NCI-H526 treated with DMSO at 0.1 percent for 48 hours (cell line): Measurements from ENCODE around the gene ZFYVE21.

Experiments used
- DNase-seq: peaks from one replicate; lab custom pipeline; 2025; lab: John Stamatoyannopoulos, UW

Gene ZFYVE21

GRCh38 chr14:103692159-103692558 is 23.5 kb upstream of the ZFYVE21 start:
- no peak for DNase-seq

GRCh38 chr14:103692871-103693270 is 22.7 kb upstream of the ZFYVE21 start:
- no peak for DNase-seq

- DNase-seq, result no peak
Observed at GRCh38 chr14:103693515-103693914, 22.1 kb upstream of the ZFYVE21 start.

- no peak for DNase-seq
Observed at GRCh38 chr14:103694572-103695026, 21.0 kb upstream of the ZFYVE21 start.

GRCh38 chr14:103695296-103696069 is 20.1 kb upstream of the ZFYVE21 start:
- no peak for DNase-seq

GRCh38 chr14:103696070-103696402 is 19.6 kb upstream of the ZFYVE21 start:
- no peak for DNase-seq

GRCh38 chr14:103696466-103697071 is 19.0 kb upstream of the ZFYVE21 start:
- no peak for DNase-seq

GRCh38 chr14:103697206-103697602 is 18.4 kb upstream of the ZFYVE21 start:
- DNase-seq, result no peak

GRCh38 chr14:103697603-103698379 is 17.8 kb upstream of the ZFYVE21 start:
- no peak for DNase-seq

- DNase-seq, result no peak
Observed at GRCh38 chr14:103698380-103699260, 17.0 kb upstream of the ZFYVE21 start.

- DNase-seq, result no peak
Observed at GRCh38 chr14:103699261-103699661, 16.3 kb upstream of the ZFYVE21 start.

- DNase-seq, result no peak
Observed at GRCh38 chr14:103699901-103700752, 15.5 kb upstream of the ZFYVE21 start.

- DNase-seq, result no peak
Observed at GRCh38 chr14:103700753-103701490, 14.7 kb upstream of the ZFYVE21 start.

- no peak for DNase-seq
Observed at GRCh38 chr14:103702095-103702494, 13.5 kb upstream of the ZFYVE21 start.

- no peak for DNase-seq
Observed at GRCh38 chr14:103702497-103703432, 12.8 kb upstream of the ZFYVE21 start.

GRCh38 chr14:103703433-103704385 is 11.9 kb upstream of the ZFYVE21 start:
- no peak for DNase-seq

- no peak for DNase-seq
Observed at GRCh38 chr14:103704708-103705107, 10.9 kb upstream of the ZFYVE21 start.

GRCh38 chr14:103705118-103705503 is 10.5 kb upstream of the ZFYVE21 start:
- no peak for DNase-seq
